ENCODE measurements around the gene CROCC2.

The CROCC2 gene

DNA sequence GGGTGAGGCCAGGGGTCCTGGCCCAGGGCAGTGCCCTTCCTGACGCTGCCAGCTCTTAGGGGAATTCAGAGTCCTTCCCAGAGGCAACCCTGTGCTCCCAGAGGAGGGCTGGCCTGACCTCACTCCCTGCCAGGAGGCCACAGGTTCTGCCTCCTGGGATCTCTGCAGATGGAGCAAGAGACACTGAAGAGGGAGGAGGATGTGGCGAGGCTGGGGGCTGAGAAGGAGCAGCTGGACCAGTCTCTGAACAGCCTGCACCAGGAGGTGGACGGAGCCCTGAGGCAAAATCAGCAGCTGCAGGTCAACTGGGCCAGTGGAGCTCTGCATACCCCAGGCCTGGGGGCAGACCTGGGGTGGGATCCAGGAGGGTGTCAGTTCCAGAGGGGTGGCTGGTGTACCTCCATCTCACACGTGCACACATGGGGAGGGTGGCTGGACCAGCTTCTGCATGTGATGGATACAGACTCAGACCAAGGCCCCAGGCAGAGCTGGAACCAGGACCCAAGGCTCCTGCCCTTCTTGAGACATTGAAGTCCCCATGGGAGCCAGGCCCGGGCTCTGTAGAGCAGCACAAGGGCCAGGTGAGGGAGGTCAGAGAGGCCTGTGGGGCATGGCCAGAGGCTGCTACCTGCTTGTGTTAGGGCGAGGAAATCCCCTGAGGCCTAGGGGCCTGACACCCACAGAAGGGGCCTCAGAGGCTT is 82.6 kb downstream of the CROCC2 start:
- DNase-seq (ENCODE audit: low spot score) = no peak

- no peak for DNase-seq (ENCODE audit: low spot score)
Observed at GRCh38 chr2:240989451-240990265, 83.5 kb downstream of the CROCC2 start.

DNA sequence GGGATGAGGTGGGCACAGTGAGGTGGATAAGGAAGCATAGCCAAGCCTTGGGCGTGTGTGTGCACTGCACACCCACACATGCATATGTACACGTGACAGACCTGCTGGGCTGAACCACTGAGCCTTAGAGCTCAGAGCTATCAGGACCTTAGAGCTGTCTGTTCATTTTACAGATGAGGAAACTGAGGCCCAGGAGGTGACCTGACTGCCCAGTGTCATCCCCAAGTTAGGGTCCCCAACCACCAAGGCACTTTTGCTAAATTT is 84.1 kb downstream of the CROCC2 start:
- no peak for DNase-seq (ENCODE audit: low spot score)

GRCh38 chr2:240990726-240991377 is 84.7 kb downstream of the CROCC2 start:
- DNase-seq (ENCODE audit: low spot score) = no peak

DNA sequence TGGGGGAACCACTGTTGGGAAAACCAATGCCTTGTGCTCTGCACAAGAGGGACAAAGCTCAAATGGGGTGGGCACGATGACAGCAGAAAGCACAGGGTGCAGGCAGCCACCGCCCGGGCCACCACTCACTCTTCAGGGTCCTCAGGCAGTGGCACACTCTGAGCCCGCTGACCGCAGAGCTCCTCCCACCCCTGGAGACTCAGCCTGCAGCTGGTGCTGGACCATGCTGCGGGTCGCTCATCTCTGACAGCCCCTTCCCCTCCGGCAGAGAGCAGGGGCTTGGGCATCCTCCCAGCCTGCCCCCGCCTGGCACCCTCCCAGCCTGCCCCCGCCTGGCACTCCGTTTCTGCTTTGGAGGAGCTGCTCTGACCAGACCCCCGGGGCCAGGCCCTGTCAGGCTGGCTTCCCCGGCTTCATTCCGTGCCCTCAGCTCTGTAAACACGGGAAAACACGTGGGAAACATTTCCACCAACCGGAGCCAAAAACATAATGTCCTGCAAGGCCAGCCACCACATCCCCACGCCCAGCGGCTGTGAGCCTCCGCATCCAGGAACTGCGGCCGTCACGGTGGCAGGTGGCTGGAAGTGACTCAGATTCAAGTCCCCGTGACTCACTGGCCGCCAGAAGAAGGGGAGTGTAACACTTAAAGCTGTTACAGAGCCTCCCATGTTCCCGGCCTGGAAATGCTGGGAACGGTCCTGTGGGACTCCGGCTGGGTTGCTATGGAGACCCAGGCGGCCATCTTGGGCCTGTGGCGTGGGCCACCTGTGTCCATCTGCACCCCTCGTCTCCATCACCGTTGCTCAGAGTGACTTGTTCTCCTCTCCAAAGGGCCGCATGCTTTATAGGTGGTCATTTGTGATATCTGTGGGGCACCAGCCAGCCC is 85.5 kb downstream of the CROCC2 start:
- no peak for DNase-seq (ENCODE audit: low spot score)

DNA sequence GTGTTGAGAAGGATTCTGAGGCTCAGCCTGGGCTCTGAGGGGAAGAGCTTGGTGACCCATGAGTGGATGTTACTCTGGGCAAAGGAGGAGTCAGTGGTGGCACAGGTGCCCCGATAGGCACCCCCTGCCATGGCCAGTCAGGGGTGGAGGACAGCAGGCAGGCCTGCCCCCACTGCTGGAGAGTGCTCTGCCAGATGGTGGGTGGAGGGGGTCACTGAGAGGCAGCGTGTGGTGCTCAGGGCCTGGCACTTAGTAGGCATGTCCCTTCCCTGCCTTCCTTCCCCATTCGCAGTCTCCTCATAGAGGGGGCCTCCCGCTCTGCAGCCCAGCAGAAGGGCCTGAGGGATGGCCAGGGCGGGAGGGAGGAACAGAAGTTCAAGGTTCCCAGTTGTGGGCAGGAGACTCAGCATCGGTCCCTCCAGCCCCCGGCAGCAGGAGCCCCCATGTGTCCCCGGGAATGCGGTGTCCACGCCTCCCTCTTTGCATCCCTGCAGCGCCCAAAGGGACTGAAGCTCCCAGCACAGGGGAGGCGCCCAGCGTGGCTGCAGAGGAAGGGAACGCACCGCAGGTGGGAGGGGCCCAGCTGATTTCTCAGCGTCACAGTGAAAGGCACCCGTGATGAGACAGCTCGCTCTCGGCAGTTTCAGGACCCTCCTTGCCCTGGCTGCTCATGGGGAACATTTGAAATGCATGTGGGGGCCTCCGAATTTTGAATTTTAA is 86.6 kb downstream of the CROCC2 start:
- DNase-seq (ENCODE audit: low spot score) = no peak

GRCh38 chr2:240993446-240994170 is 87.5 kb downstream of the CROCC2 start:
- DNase-seq (ENCODE audit: low spot score) = no peak

- DNase-seq (ENCODE audit: low spot score) = no peak
Observed at GRCh38 chr2:240994171-240994896, 88.2 kb downstream of the CROCC2 start.

DNA sequence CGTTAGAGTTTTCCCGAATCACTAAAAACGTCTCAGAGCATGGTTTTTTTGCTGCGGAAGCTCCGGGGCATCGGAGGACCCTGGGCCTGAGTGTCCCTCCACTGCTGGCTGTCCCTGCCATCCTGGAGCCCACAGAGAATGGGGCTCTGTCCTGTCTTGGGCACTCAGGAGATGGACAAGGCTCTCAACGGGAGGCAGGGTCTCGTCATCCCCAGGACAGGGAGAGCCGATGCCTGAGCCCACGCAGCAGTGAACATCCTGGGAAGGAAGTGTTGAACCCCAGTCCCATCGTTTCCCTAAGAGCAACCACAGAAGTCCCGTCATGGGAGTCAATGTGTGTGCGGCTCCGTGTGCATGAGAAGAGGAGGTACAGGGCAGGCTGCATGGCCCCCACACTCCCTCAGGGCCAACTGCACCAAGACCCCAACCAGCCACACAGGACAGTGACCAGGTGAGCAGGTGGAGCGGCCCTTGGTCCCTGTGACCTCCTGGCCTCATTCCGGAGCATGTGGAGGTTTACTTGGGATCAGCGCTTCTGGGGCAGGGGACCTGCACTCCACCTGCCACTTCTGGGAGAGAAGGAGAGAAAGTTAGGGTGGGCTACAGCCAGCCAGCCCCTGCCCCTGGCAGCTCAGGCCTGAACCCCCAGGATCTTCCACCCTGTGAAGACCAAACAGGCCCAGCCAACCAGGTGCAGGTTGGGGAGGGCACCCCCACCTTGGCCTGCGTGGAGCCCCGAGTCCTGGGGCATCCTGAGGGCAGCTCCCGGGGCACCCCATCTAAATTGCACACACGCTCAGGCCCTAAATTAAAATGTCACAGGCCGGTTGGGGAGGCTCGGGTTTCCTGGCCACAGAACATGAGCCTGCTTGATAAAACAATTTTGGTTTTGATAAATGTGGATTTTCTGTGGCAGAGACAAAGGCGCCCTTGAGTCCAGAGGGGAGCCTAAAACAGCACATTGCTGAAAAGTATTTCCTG is 89.2 kb downstream of the CROCC2 start:
- DNase-seq (ENCODE audit: low spot score) = no peak

DNA sequence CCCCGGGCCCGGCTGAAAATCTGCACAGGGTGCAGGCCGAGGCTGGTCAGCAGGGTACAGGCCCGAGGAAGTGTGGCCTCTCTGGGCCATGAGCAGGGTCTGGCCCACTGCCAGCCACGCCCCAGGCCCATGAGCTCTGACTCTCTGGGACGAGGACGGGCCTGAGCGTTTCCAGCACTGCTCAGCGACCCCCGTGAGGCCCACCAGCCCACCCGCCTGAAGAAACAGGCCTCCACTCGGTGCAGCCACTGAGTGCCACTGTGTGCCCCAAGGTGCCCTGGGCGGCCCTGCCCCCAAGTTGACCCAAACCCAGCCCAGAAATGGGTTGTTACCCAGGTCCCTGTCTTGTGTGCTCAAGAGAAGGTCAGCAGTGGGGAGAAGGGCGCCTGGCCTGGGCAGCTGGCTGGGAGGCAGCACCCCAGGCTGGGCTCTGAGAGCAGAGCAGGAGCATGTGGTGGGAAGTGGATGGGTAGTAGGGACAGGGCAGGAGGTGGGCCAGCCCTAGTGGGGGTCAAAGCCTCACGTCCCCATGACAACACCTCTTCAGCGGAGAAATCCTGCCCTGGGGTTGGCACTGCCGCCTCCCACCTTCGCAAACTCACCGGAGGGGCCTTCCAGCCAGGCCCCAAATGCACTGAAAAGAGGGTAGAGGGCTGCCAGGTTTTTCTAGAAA is 90.2 kb downstream of the CROCC2 start:
- no peak for DNase-seq (ENCODE audit: low spot score)

- DNase-seq (ENCODE audit: low spot score) = no peak
Observed at GRCh38 chr2:240996834-240997140, 90.7 kb downstream of the CROCC2 start.

- DNase-seq (ENCODE audit: low spot score) = peak; percentile 38
Observed at GRCh38 chr2:240997141-240997855, 91.2 kb downstream of the CROCC2 start.

DNA sequence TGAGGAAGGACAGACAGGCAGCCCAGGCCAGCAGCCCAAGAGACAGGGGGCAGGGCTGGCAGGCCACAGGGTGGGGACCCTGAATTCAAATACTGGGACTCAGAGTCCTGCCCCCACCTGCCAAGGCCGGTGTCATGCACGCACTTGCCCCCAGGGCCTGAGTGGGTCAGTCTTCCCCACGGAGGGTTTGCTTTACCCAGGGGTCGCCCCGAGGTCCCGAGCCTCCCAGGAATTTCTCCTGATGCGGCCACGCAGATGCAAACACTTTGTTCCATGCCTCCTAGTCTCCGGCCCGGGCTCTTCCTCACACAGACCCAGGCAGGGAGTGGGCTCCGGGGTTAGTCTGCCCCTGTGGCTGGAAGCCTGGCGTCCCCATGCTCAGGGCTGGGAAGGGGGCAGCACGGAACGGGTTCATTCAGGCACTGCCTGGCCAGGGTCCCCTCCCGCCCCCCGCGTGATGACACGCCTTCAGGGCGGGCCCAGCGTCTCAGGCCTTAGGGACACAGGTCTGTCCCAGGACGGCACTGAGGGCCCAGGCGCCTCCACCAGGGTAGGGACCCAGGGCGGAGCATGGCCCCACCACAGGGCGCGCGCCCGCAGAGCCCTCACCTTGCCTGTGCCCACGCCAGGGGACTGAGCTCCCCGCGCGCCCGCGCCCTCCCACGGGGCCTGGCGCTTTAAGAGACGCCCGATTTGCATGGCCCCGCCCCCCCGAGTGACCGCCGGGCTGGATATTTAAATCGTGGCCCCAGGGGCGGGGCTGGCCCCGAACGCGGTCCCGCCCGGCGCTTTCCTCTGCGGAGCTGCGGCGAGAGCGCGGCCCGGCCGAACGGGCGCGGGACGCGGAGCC is 91.9 kb downstream of the CROCC2 start, which contains the start of gene SNED1:
TSS of gene SNED1 (plus strand) at position 763 of the 850 bp plus-strand sequence. CDS start 220 bp downstream, outside the sequence.
- DNase-seq (ENCODE audit: low spot score) = peak; percentile 91

DNA sequence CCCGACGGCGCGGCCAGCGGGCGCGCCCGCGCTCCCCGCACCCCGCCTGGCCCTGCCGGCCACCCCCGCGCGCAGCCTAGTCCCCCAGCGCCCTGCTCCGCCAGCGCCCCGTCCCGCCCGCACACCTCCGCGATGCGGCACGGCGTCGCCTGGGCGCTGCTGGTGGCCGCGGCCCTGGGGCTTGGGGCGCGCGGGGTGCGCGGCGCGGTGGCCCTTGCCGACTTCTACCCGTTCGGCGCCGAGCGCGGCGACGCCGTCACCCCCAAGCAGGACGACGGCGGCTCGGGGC is 92.5 kb downstream of the CROCC2 start:
- DNase-seq (ENCODE audit: low spot score) = no peak

- peak; percentile 47 for DNase-seq (ENCODE audit: low spot score)
Observed at GRCh38 chr2:240998995-240999791, 93.1 kb downstream of the CROCC2 start.

DNA sequence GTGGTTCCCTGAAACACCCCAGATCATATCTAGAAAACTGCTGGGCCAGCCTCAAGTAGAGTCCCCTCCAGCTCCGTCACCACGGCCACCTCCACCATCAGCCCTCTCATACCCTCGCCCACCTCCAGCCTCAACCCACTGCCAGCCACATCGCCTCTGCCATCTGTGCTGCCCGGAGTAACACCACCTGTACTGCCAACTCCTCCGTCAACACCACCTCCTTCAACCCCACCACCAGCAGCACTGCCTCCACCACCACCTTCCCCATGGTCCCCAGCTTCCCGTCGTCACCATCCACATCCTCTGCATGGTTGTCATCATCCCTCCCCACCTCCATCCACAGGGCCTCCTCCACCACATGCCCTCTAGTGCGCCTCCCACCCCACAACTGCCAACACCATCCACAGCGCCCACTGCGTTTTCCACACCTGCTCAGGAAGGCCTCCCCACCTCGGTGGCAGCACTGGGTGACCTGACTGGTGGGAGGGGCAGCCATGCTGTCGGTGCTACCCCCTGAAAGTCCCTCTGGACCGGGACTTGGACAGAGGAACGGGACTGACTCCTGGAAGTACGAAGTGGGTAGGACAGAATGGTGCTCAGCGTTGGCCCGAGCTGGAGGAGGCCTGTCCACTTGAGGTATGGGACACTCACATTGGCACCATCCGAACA is 93.9 kb downstream of the CROCC2 start:
- DNase-seq (ENCODE audit: low spot score) = peak; percentile 40
